Endothelial cell (in vitro differentiated cells): Measurements from ENCODE around the gene CCDC24. TPM values are rescaled to one million over a fixed set of nuclear protein-coding genes. Genes with fewer than 3 reads are reported as not detected.

Experiments
- DNase-seq: peaks from one replicate; pipeline ENCODE4 v3.0.0; 2021; ENCODE audit warnings: low spot score
- H3K27ac Mint-ChIP-seq: one replicate; pipeline ENCODE4 v1.8.0; 2021; ENCODE audit warnings: mixed read lengths, inconsistent platforms; ENCODE audit not compliant: unreplicated experiment
- H3K27me3 Mint-ChIP-seq: one replicate; pipeline ENCODE4 v1.8.0; 2021; ENCODE audit warnings: mild to moderate bottlenecking, moderate library complexity, mixed read lengths, inconsistent platforms; ENCODE audit not compliant: unreplicated experiment
- H3K36me3 Mint-ChIP-seq: one replicate; pipeline ENCODE4 v1.8.0; 2021; ENCODE audit warnings: mild to moderate bottlenecking, low read depth, mixed read lengths, inconsistent platforms; ENCODE audit not compliant: unreplicated experiment
- H3K4me1 Mint-ChIP-seq: one replicate; pipeline ENCODE4 v1.8.0; 2021; ENCODE audit warnings: mild to moderate bottlenecking, mixed read lengths, inconsistent platforms; ENCODE audit not compliant: unreplicated experiment
- H3K4me3 Mint-ChIP-seq: one replicate; pipeline ENCODE4 v1.8.0; 2021; ENCODE audit warnings: mild to moderate bottlenecking, mixed read lengths, inconsistent platforms; ENCODE audit not compliant: unreplicated experiment
- H3K9me3 Mint-ChIP-seq: one replicate; pipeline ENCODE4 v1.8.0; 2021; ENCODE audit warnings: mixed read lengths, inconsistent platforms; ENCODE audit not compliant: unreplicated experiment
- CTCF ChIP-seq: fragments of 200-600 bp; sonication (generic); IDR thresholded peaks from one replicate; pipeline ENCODE4 v1.5.0; 2021; ENCODE audit warnings: antibody characterized with exemption; ENCODE audit not compliant: unreplicated experiment
- total RNA-seq: library from RNA; stranded (reverse); fragmentation: NEBNext Ultra II Directional; extraction: Animal tissue kit (Norgen Biotek cat#: 25700); gene quantifications from one replicate; pipeline ENCODE4 v1.2.1, GENCODE V29; 2021; ENCODE audit not compliant: unreplicated experiment

Gene CCDC24
- total RNA-seq, 1 donor from 2014 or later = 4.2 TPM

- H3K36me3 Mint-ChIP-seq = peaks cover 5% of the 10 kb centered on the region
- H3K4me1 Mint-ChIP-seq = peaks cover 7% of the 10 kb centered on the region
- DNase-seq = no peak
- H3K4me3 Mint-ChIP-seq = no peak overlapping the region
- TF ChIP-seq CTCF = no peak
- peaks cover 5% of the 10 kb centered on the region for H3K27me3 Mint-ChIP-seq
- no peaks in the 10 kb centered on the region for H3K9me3 Mint-ChIP-seq
- H3K27ac Mint-ChIP-seq = no peak overlapping the region
Observed at GRCh38 chr1:43951021-43951985, 40.1 kb upstream of the CCDC24 start.

GRCh38 chr1:43952731-43953346 lies 38.6 kb upstream of the CCDC24 start:
- Mint-ChIP-seq H3K36me3 (peaks cover 12% of the 10 kb centered on the region), H3K9me3 (no peaks in the 10 kb centered on the region), H3K27ac (no peak overlapping the region), H3K4me1 (peaks cover 3% of the 10 kb centered on the region), H3K27me3 (peaks cover 3% of the 10 kb centered on the region), H3K4me3 (no peak overlapping the region)
- no peak for TF ChIP-seq CTCF
- DNase-seq = no peak

GRCh38 chr1:43953361-43953760 lies 38.0 kb upstream of the CCDC24 start:
- DNase-seq = no peak
- peaks cover 17% of the 10 kb centered on the region for H3K36me3 Mint-ChIP-seq
- H3K9me3 Mint-ChIP-seq = no peaks in the 10 kb centered on the region
- no peak for TF ChIP-seq CTCF
- peaks cover 2% of the 10 kb centered on the region for H3K27me3 Mint-ChIP-seq
- no peak overlapping the region for H3K27ac Mint-ChIP-seq
- H3K4me3 Mint-ChIP-seq = no peak overlapping the region
- H3K4me1 Mint-ChIP-seq = peaks cover 3% of the 10 kb centered on the region

- DNase-seq = no peak
- H3K27ac Mint-ChIP-seq = no peak overlapping the region
- peaks cover 22% of the 10 kb centered on the region for H3K36me3 Mint-ChIP-seq
- peaks cover 2% of the 10 kb centered on the region for H3K27me3 Mint-ChIP-seq
- no peaks in the 10 kb centered on the region for H3K9me3 Mint-ChIP-seq
- H3K4me3 Mint-ChIP-seq = no peak overlapping the region
- H3K4me1 Mint-ChIP-seq = peaks cover 3% of the 10 kb centered on the region
- TF ChIP-seq CTCF = no peak
Observed at GRCh38 chr1:43954036-43954435, 37.4 kb upstream of the CCDC24 start.

- H3K9me3 Mint-ChIP-seq = no peaks in the 10 kb centered on the region
- peaks cover 2% of the 10 kb centered on the region for H3K27me3 Mint-ChIP-seq
Observed at GRCh38 chr1:43956234-43956633, 35.2 kb upstream of the CCDC24 start.

More at GRCh38 chr1:43956234-43956633, 35.2 kb upstream of the CCDC24 start:
- Mint-ChIP-seq H3K27ac (no peak overlapping the region), H3K36me3 (peaks cover 26% of the 10 kb centered on the region), H3K4me3 (no peak overlapping the region), H3K4me1 (peaks cover 3% of the 10 kb centered on the region)
- DNase-seq = no peak
- no peak for TF ChIP-seq CTCF
